K562 (cell line): ENCODE data around the gene ANO4. TPM values are rescaled to one million over a fixed set of nuclear protein-coding genes. Genes with fewer than 3 reads are reported as not detected.

Experiments used
- BCOR ChIP-seq: fragments of 450-650 bp; IDR thresholded peaks from 2 replicates; pipeline ENCODE4 v1.6.1; 2016
- DEAF1 ChIP-seq: fragments of 450-650 bp; formaldehyde crosslinking; IDR thresholded peaks from 2 replicates; pipeline ENCODE4 v1.4.0; 2020; ENCODE audit warnings: mild to moderate bottlenecking, moderate library complexity
- DPF2 ChIP-seq: fragments of 450-650 bp; IDR thresholded peaks from 2 replicates; pipeline ENCODE4 v1.6.1; 2016
- PHF21A ChIP-seq: fragments of 450-650 bp; IDR thresholded peaks from 2 replicates; pipeline ENCODE4 v1.6.1; 2017; ENCODE audit warnings: low read depth, borderline replicate concordance
- polyA plus RNA-seq, 8 experiments: library from polyadenylated mRNA; depleted of rRNA in 4 of 8; stranded (reverse) in 5 of 8; unstranded in 3 of 8; fragments of >200 nt; fragmentation: Nextera tagmentation in 2 of 8; fragmentation: Illumina TruSeq in 1 of 8; extraction: Ambion mirVana in 2 of 8; extraction: Trizol in 1 of 8; gene quantifications; 2 replicates each; pipeline versions ENCODE4 v1.2.1 to v1.2.3, GENCODE V29; 2011 to 2014; ENCODE audit warnings: inconsistent platforms in 1 of 8, missing spikeins in 1 of 8
- total RNA-seq, 7 experiments: library from RNA; depleted of rRNA in 6 of 7; stranded (reverse); fragments of >200 nt in 6 of 7; fragmentation: Illumina TruSeq in 2 of 7; extraction: Trizol in 2 of 7; gene quantifications; 2 replicates each; pipeline versions ENCODE4 v1.2.1 to v1.2.3, GENCODE V29; 2011 to 2021; ENCODE audit warnings: low replicate concordance in 1 of 7
- TF ChIP-seq, protein P1 (sequence below): fragments of 250-450 bp; sonication (Bioruptor Pico); IDR thresholded peaks from 2 replicates; pipeline ENCODE4 v1.5.0; 2021
- TF ChIP-seq, protein P2 (sequence below), 2 experiments: IDR thresholded peaks in 1 of 2; conservative IDR thresholded peaks in 1 of 2; 2 replicates each; pipeline ENCODE4 v1.6.1; 2016; ENCODE audit warnings: low read depth in 2 of 2, mild to moderate bottlenecking in 1 of 2, missing compliant biosample characterization in 1 of 2, missing genetic modification characterization in 1 of 2, moderate library complexity in 1 of 2

ANO4 gene
- total and polyA plus RNA-seq, 9 of the 15 experiments (the other 6 are each of a cell fraction or from before 2014, with no cell fraction given): not detected

- TF ChIP-seq, protein P1, sequence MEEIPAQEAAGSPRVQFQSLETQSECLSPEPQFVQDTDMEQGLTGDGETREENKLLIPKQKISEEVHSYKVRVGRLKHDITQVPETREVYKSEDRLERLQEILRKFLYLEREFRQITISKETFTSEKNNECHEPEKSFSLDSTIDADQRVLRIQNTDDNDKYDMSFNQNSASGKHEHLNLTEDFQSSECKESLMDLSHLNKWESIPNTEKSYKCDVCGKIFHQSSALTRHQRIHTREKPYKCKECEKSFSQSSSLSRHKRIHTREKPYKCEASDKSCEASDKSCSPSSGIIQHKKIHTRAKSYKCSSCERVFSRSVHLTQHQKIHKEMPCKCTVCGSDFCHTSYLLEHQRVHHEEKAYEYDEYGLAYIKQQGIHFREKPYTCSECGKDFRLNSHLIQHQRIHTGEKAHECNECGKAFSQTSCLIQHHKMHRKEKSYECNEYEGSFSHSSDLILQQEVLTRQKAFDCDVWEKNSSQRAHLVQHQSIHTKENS (CRISPR knock-in tag): no peak
- TF ChIP-seq, protein P2, sequence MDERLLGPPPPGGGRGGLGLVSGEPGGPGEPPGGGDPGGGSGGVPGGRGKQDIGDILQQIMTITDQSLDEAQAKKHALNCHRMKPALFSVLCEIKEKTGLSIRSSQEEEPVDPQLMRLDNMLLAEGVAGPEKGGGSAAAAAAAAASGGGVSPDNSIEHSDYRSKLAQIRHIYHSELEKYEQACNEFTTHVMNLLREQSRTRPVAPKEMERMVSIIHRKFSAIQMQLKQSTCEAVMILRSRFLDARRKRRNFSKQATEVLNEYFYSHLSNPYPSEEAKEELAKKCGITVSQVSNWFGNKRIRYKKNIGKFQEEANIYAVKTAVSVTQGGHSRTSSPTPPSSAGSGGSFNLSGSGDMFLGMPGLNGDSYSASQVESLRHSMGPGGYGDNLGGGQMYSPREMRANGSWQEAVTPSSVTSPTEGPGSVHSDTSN (CRISPR knock-in tag; IDR thresholded peaks at IDR 0.05; ENCODE audit: low read depth): no peak
- TF ChIP-seq, protein P2 (tag; conservative IDR thresholded peaks at IDR 0.05; ENCODE audit: low read depth): no peak
- TF ChIP-seq PHF21A (no peak), DPF2 (no peak), BCOR (no peak), DEAF1 (CRISPR knock-in tag) (no peak)
Observed at GRCh38 chr12:100868487-100868886, 73.9 kb downstream of the ANO4 start (continued).
